Hepatocyte (in vitro differentiated cells): ENCODE data around the gene MBD4.

Experiments
- EZH2 ChIP-seq: fragments of 200-600 bp; sonication (generic); IDR thresholded peaks from 2 replicates; pipeline ENCODE4 v1.6.1; 2016; ENCODE audit warnings: antibody characterized with exemption, mild to moderate bottlenecking, borderline replicate concordance
- TF ChIP-seq, protein P1 (sequence below): fragments of 200-600 bp; sonication (generic); IDR thresholded peaks from 2 replicates; pipeline ENCODE4 v1.5.1; 2016; ENCODE audit warnings: antibody characterized with exemption, mild to moderate bottlenecking; ENCODE audit not compliant: poor library complexity

DNA sequence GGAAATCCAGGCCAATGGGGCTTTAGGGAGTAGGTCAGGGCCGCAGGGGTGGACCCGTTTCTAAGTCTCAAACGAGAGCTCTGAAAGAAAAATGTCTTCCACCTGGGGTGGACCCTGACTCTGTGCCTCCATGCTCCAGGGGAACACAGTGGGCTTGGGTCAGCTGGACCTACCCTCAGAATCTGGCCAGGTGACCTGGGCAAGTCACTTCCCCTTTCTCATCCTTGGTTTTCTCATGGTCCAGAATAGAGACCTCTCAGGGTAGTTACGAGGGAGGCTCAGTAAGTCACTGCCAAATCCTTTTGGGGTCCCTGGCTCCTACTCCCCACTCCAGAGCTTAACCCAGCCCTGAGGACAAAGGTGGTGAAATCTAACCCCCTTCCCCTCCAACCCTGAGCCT lies 37.1 kb downstream of the MBD4 start:
- TF ChIP-seq, protein P1, sequence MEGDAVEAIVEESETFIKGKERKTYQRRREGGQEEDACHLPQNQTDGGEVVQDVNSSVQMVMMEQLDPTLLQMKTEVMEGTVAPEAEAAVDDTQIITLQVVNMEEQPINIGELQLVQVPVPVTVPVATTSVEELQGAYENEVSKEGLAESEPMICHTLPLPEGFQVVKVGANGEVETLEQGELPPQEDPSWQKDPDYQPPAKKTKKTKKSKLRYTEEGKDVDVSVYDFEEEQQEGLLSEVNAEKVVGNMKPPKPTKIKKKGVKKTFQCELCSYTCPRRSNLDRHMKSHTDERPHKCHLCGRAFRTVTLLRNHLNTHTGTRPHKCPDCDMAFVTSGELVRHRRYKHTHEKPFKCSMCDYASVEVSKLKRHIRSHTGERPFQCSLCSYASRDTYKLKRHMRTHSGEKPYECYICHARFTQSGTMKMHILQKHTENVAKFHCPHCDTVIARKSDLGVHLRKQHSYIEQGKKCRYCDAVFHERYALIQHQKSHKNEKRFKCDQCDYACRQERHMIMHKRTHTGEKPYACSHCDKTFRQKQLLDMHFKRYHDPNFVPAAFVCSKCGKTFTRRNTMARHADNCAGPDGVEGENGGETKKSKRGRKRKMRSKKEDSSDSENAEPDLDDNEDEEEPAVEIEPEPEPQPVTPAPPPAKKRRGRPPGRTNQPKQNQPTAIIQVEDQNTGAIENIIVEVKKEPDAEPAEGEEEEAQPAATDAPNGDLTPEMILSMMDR, result no peak
- no peak for TF ChIP-seq EZH2
